IMR-90 (cell line): ENCODE data around the gene LRRC37A3.
"Not testable (repeated sequence)": the region's sequence is repeated elsewhere in the genome, so short reads cannot be mapped to it uniquely, and the experiment has no call there.

ENCODE experiments used
- BHLHE40 ChIP-seq: fragments of 150-350 bp; IDR thresholded peaks from 2 replicates; pipeline ENCODE4 v1.6.1; 2016; ENCODE audit warnings: mild to moderate bottlenecking, low read depth, low read length
- CEBPB ChIP-seq: IDR thresholded peaks from 2 replicates; pipeline ENCODE4 v1.6.1; 2012; ENCODE audit warnings: low read depth, low read length, improper control_type of control experiment
- ELK1 ChIP-seq: fragments of 150-350 bp; IDR thresholded peaks from 2 replicates; pipeline ENCODE4 v1.6.1; 2016; ENCODE audit warnings: low read depth, mild to moderate bottlenecking, low read length, moderate library complexity, borderline replicate concordance
- FOS ChIP-seq: fragments of 150-350 bp; IDR thresholded peaks from 2 replicates; pipeline ENCODE4 v1.6.1; 2016; ENCODE audit warnings: low read depth, low read length
- MAFK ChIP-seq: IDR thresholded peaks from 2 replicates; pipeline ENCODE4 v1.6.1; 2012; ENCODE audit warnings: low read depth, low read length, improper control_type of control experiment
- MAZ ChIP-seq: IDR thresholded peaks from 2 replicates; pipeline ENCODE4 v1.6.1; 2012; ENCODE audit warnings: low read depth, mild to moderate bottlenecking, low read length, improper control_type of control experiment, moderate library complexity, borderline replicate concordance
- MXI1 ChIP-seq: IDR thresholded peaks from 2 replicates; pipeline ENCODE4 v1.6.1; 2012; ENCODE audit warnings: low read depth, mild to moderate bottlenecking, low read length, moderate library complexity, borderline replicate concordance
- POLR2A ChIP-seq: IDR thresholded peaks from 2 replicates; pipeline ENCODE4 v1.6.1; 2012; ENCODE audit warnings: mild to moderate bottlenecking, low read depth, low read length
- RAD21 ChIP-seq: IDR thresholded peaks from 2 replicates; pipeline ENCODE4 v1.6.1; 2012; ENCODE audit warnings: low read length, improper control_type of control experiment
- RCOR1 ChIP-seq: IDR thresholded peaks from 2 replicates; pipeline ENCODE4 v1.6.1; 2012; ENCODE audit warnings: mild to moderate bottlenecking, low read length, improper control_type of control experiment; ENCODE audit not compliant: insufficient replicate concordance
- RFX5 ChIP-seq: IDR thresholded peaks from 2 replicates; pipeline ENCODE4 v1.8.0; 2012; ENCODE audit warnings: low read depth, mild to moderate bottlenecking, low read length, moderate library complexity
- SMC3 ChIP-seq: fragments of 150-350 bp; IDR thresholded peaks from 2 replicates; pipeline ENCODE4 v1.6.1; 2016; ENCODE audit warnings: low read depth, mild to moderate bottlenecking, antibody characterized with exemption, low read length, moderate library complexity
- TF ChIP-seq, protein P1 (sequence below): conservative IDR thresholded peaks from 2 replicates; pipeline ENCODE4 v1.5.1; 2012; ENCODE audit warnings: mild to moderate bottlenecking, low read depth, low read length, improper control_type of control experiment
- TF ChIP-seq, protein P2 (sequence below): fragments of 150-350 bp; IDR thresholded peaks from 2 replicates; pipeline ENCODE4 v1.6.1; 2017; ENCODE audit warnings: mild to moderate bottlenecking, antibody characterized with exemption, low read length, low read depth

DNA sequence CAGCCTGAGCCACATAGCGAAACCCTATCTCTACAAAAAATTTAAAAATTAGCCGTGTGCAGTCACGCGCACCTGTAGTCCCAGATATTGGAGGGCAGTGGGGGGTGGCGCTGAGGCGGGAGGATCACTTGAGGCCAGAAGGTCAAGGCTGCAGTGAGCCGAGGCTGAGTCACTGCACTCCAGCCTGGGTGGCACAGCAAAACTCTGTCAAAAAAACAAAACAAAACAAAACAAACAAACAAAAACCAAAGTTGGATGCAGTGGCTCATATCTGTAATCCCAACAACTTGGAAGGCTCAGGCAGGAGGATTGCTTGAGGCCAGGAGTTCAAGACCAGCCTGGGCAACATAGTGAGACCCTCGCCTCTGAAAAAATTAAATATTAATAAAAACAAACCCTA lies 75.4 kb downstream of the LRRC37A3 start:
- TF ChIP-seq, protein P1, sequence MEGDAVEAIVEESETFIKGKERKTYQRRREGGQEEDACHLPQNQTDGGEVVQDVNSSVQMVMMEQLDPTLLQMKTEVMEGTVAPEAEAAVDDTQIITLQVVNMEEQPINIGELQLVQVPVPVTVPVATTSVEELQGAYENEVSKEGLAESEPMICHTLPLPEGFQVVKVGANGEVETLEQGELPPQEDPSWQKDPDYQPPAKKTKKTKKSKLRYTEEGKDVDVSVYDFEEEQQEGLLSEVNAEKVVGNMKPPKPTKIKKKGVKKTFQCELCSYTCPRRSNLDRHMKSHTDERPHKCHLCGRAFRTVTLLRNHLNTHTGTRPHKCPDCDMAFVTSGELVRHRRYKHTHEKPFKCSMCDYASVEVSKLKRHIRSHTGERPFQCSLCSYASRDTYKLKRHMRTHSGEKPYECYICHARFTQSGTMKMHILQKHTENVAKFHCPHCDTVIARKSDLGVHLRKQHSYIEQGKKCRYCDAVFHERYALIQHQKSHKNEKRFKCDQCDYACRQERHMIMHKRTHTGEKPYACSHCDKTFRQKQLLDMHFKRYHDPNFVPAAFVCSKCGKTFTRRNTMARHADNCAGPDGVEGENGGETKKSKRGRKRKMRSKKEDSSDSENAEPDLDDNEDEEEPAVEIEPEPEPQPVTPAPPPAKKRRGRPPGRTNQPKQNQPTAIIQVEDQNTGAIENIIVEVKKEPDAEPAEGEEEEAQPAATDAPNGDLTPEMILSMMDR: not testable (repeated sequence)
- not testable (repeated sequence) for TF ChIP-seq POLR2A, CEBPB, ELK1, RAD21, BHLHE40, RFX5, MXI1, RCOR1, MAFK, SMC3, MAZ, FOS
- TF ChIP-seq, protein P2, sequence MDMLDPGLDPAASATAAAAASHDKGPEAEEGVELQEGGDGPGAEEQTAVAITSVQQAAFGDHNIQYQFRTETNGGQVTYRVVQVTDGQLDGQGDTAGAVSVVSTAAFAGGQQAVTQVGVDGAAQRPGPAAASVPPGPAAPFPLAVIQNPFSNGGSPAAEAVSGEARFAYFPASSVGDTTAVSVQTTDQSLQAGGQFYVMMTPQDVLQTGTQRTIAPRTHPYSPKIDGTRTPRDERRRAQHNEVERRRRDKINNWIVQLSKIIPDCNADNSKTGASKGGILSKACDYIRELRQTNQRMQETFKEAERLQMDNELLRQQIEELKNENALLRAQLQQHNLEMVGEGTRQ: not testable (repeated sequence)
